Sigmoid colon (tissue), 7 donors: ENCODE results near the gene MRPS18A. TPM values are rescaled to one million over a fixed set of nuclear protein-coding genes. Genes with fewer than 3 reads are reported as not detected.
A peak's percentile ranks its signal among the peaks of the same experiment; 100 is the strongest.

ENCODE experiments used
- DNase-seq: peaks from one replicate; pipeline ENCODE4 v3.0.0-alpha.2; 2019
- H3K27ac ChIP-seq, 4 donors: fragments of 200-600 bp; sonication (generic); one replicate each; pipeline ENCODE4 v1.5.1; 2016 to 2019; ENCODE audit warnings: mild to moderate bottlenecking in 1 of 4
- H3K27me3 ChIP-seq, 3 donors: fragments of 200-600 bp; sonication (generic); one replicate each; pipeline ENCODE4 v1.5.1; 2019; ENCODE audit warnings: mild to moderate bottlenecking in 1 of 3
- H3K36me3 ChIP-seq, 4 donors: fragments of 200-600 bp; sonication (generic); one replicate each; pipeline ENCODE4 v1.5.1; 2016 to 2019
- H3K4me1 ChIP-seq, 4 donors: fragments of 200-600 bp; sonication (generic); one replicate each; pipeline ENCODE4 v1.5.1; 2017 to 2019
- H3K4me3 ChIP-seq, 4 donors: fragments of 200-600 bp; sonication (generic); one replicate each; pipeline ENCODE4 v1.5.1; 2017 to 2019; ENCODE audit warnings: mild to moderate bottlenecking in 2 of 4, moderate library complexity in 1 of 4
- H3K9me3 ChIP-seq, 4 donors: fragments of 200-600 bp in 3 of 4; sonication (generic) in 3 of 4; one replicate each; pipeline versions ENCODE4 v1.5.1 to v1.6.1; 2013 to 2019
- CTCF ChIP-seq, 4 experiments: fragments of 450-650 bp in 3 of 4; fragments of 200-600 bp in 1 of 4; IDR thresholded peaks; one replicate each; pipeline ENCODE4 v1.5.1; 2016 to 2019; ENCODE audit warnings: antibody characterized with exemption in 4 of 4, mild to moderate bottlenecking in 3 of 4, moderate library complexity in 2 of 4
- EP300 ChIP-seq, 4 donors: sonication (generic); formaldehyde crosslinking; IDR thresholded peaks; one replicate each; pipeline ENCODE4 v1.6.1; 2017; ENCODE audit warnings: antibody characterized with exemption in 4 of 4
- POLR2A ChIP-seq, 2 donors: fragments of 450-650 bp; IDR thresholded peaks; one replicate each; pipeline ENCODE4 v1.6.1; 2016; ENCODE audit warnings: antibody characterized with exemption in 2 of 2, mild to moderate bottlenecking in 2 of 2, moderate library complexity in 2 of 2
- POLR2AphosphoS5 ChIP-seq, 4 donors: sonication (generic); formaldehyde crosslinking; IDR thresholded peaks; one replicate each; pipeline ENCODE4 v1.6.1; 2017; ENCODE audit warnings: antibody characterized with exemption in 4 of 4
- WGBS, 2 donors: extraction: QIAGEN DNeasy Blood & Tissue Kit; methylation state at CpG; one replicate each; pipeline ENCODE4 v1.1.7; 2013; 5-methylcytosine and 5-hydroxymethylcytosine counted together
- intact Hi-C: fragments of 100-400 bp; cut with DNase I; formaldehyde crosslinking; loops from one replicate; pipeline ENCODE4 v1.15.1; 2023
- polyA plus RNA-seq, 3 donors: library from polyadenylated mRNA; stranded (reverse); fragments of 200-250 nt; gene quantifications; one replicate each; pipeline ENCODE4 v1.2.3, GENCODE V29; 2013
- total RNA-seq, 4 donors: library from RNA; depleted of rRNA; stranded (reverse); fragments of >200 nt; gene quantifications; one replicate each; pipeline ENCODE4 v1.1.0, GENCODE V29; 2016
- donor health status: healthy with polysubstance abuse.
- donor health status: Bipolar disorder and iron deficiency.
- donor health status: healthy.

Gene MRPS18A
- total and polyA plus RNA-seq, 7 donors: 28.8 to 93.2 (median 43.9) TPM

- intact Hi-C loops: no loop called here
- WGBS, 2 donors: 8 to 10% methylated on average over 52 of the region's 52 CpGs
- peak within 1 kb of the TSS; percentile 30 to 54 (median 49) for H3K4me3 ChIP-seq
- peaks cover 0 to 13% (median 10%) of the 10 kb centered on the region in 4 donors for H3K4me1 ChIP-seq
- H3K27ac ChIP-seq: peak within 1 kb of the TSS; percentile 20 to 64 (median 44)
- peaks cover 4 to 19% (median 11%) of the 10 kb centered on the region in 4 donors for H3K36me3 ChIP-seq
- H3K27me3 ChIP-seq: no peaks in the 10 kb centered on the region
- TF ChIP-seq POLR2AphosphoS5 (IDR thresholded peaks at IDR 0.05) (no peak), CTCF (IDR thresholded peaks at IDR 0.05) (no peak), POLR2A (IDR thresholded peaks at IDR 0.05) (no peak), EP300 (IDR thresholded peaks at IDR 0.05) (no peak)
- DNase-seq: peak; percentile 83
- H3K9me3 ChIP-seq: no peaks in the 10 kb centered on the region
Observed at GRCh38 chr6:43644940-43645612, 42.5 kb downstream of the MRPS18A start, which contains the start of gene RSPH9. Gene RSPH9, plus strand, starts transcription at chr6:43645036. Its CDS starts 63 bp downstream, at chr6:43645099.

GRCh38 chr6:43639984-43640800 lies 47.4 kb downstream of the MRPS18A start:
- TF ChIP-seq POLR2AphosphoS5 (IDR thresholded peaks at IDR 0.05): no peak
- TF ChIP-seq CTCF (IDR thresholded peaks at IDR 0.05): no peak
- TF ChIP-seq EP300 (IDR thresholded peaks at IDR 0.05): no peak
- TF ChIP-seq POLR2A (IDR thresholded peaks at IDR 0.05): no peak

GRCh38 chr6:43636308-43636659 lies 51.3 kb downstream of the MRPS18A start:
- intact Hi-C loops: no loop called here
- no peak for DNase-seq
- Histone ChIP-seq H3K27ac (peak overlapping the region; percentile 81 to 88 (median 87)), H3K4me1 (peaks cover 0 to 40% (median 40%) of the 10 kb centered on the region in 4 donors), H3K27me3 (no peaks in the 10 kb centered on the region), H3K9me3 (no peaks in the 10 kb centered on the region), H3K4me3 (peak overlapping the region; percentile 67 to 78 (median 72)), H3K36me3 (peaks cover 7 to 36% (median 21%) of the 10 kb centered on the region in 4 donors)
- TF ChIP-seq POLR2AphosphoS5 (IDR thresholded peaks at IDR 0.05): no peak
- no peak for TF ChIP-seq EP300 (IDR thresholded peaks at IDR 0.05)
- no peak for TF ChIP-seq CTCF (IDR thresholded peaks at IDR 0.05)
- no peak for TF ChIP-seq POLR2A (IDR thresholded peaks at IDR 0.05)
- 6 to 20% methylated on average over 7 of the region's 7 CpGs for WGBS, 2 donors

More at GRCh38 chr6:43639984-43640800, 47.4 kb downstream of the MRPS18A start:
- intact Hi-C loops: no loop called here
- 94 to 95% methylated on average over 21 of the region's 21 CpGs for WGBS, 2 donors
- no peak overlapping the region for H3K4me3 ChIP-seq
- H3K9me3 ChIP-seq: no peaks in the 10 kb centered on the region
- no peaks in the 10 kb centered on the region for H3K27me3 ChIP-seq
- no peak overlapping the region for H3K27ac ChIP-seq
- DNase-seq: no peak
- peaks cover 7 to 43% (median 23%) of the 10 kb centered on the region in 4 donors for H3K36me3 ChIP-seq
- H3K4me1 ChIP-seq: peaks cover 0 to 44% (median 40%) of the 10 kb centered on the region in 4 donors

GRCh38 chr6:43635387-43636307 lies 51.9 kb downstream of the MRPS18A start, which contains the start of gene MAD2L1BP:
Gene MAD2L1BP, plus strand, starts transcription at chr6:43635840. Its CDS starts 36 bp downstream, at chr6:43635876.
- intact Hi-C loops: no loop called here
- no peaks in the 10 kb centered on the region for H3K27me3 ChIP-seq
- H3K4me1 ChIP-seq: peaks cover 0 to 40% (median 40%) of the 10 kb centered on the region in 4 donors
- peaks cover 7 to 30% (median 17%) of the 10 kb centered on the region in 4 donors for H3K36me3 ChIP-seq
- peak within 1 kb of the TSS; percentile 81 to 88 (median 87) for H3K27ac ChIP-seq
- peak within 1 kb of the TSS; percentile 67 to 78 (median 72) for H3K4me3 ChIP-seq
- no peaks in the 10 kb centered on the region for H3K9me3 ChIP-seq
- TF ChIP-seq CTCF (IDR thresholded peaks at IDR 0.05) (no peak), POLR2A (IDR thresholded peaks at IDR 0.05) (peak; percentile 81 to 84), POLR2AphosphoS5 (IDR thresholded peaks at IDR 0.05) (peak; percentile 87 to 96 (median 92)), EP300 (IDR thresholded peaks at IDR 0.05) (no peak)
- peak; percentile 90 for DNase-seq
- WGBS, 2 donors: 5% methylated on average over 48 of the region's 48 CpGs
